HG03520 (cell line): ENCODE data around the gene SLC6A12.

ENCODE experiments used
- ATAC-seq: cut with Tn5 transposase; IDR thresholded peaks from one replicate; pipeline ENCODE4 v1.9.1; 2021; ENCODE audit warnings: mild to moderate bottlenecking, moderate library complexity; ENCODE audit not compliant: unreplicated experiment

SLC6A12 gene

DNA sequence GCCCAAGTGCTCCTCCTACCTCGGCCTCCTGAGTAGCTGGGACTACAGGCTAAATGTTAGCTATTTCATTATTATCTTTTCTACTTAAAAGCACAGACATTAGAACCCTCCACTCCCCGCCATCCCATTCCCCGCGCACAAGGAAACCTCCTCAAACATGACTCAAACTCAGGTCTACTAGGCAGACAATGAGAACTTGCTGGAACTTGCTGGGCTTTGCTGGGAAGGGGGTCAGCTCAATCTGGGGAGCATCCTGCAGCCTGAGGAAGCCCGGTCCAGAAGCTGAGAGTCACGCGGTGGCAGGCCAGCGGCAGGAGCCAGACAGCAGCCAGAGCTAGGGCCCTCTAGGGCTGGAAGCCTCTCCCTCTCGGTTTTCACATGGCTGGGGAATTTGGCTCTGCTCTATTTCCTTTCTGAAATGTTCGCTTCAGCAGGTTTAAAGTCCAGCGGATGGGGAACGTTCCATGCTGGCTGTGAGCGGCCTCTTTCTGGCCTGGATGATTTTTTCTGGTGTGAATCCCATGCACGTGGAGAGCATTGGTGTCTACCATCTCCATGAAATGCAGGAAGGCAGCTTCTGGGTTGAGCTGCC, 68.5 kb downstream of the SLC6A12 start:
- ATAC-seq: no peak

- ATAC-seq: no peak
Observed at GRCh38 chr12:144650-145284, 69.2 kb downstream of the SLC6A12 start.

DNA sequence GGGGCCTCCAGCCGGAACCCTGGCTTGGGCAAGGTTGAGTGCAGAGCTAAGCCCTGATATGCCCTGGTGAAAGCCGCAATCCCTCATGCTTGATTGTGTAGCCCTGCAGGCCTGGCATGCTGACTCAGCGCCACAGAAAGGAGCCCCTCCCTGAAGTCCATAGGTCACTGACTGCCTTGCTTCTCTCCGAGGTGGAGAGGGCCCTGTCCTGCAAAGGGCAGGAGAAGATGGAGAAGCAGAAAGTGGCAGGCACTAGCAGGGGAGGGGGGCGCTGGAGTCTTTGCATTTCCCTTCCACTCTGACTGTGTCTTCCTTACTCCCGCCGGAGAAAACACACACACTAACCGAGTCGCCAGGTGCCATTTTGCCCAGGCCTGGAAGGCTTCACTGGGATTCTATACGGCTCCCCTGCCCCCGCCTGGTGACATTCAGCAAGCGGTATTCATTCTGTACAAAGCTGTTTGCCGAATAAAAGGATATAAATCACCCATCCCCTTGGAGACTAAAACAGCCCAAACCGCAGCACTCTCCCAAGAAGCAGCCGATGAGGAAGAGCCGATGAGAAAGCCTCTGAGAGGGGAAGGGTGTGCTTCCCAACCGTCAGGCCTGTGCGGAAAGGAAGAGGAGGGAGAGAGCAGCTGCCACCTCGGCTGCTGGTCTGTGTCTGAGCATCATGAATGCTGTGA, 69.8 kb downstream of the SLC6A12 start:
- no peak for ATAC-seq

DNA sequence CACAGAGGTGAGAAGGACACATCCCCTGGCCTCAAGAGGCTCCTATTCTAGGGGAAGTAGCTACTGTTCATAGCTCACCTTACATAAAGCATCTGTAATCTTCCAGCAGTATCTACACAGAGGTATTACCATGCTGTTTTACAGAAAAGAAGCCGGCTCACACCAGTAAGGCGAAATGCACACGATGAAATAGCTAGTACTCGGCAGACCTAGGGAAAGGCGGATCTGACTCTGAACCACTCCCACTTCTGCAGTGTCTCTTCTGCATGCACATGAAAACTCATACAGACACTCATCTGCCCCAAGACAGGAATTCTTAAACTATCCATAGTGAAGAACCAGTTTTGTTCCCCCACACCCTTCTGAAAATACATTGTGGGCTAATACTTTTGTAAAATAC, 73.8 kb downstream of the SLC6A12 start:
- ATAC-seq: no peak
